GM21423 (cell line): ENCODE results near the gene GABBR2.
"Not testable (repeated sequence)": the region's sequence is repeated elsewhere in the genome, so short reads cannot be mapped to it uniquely, and the experiment has no call there.

Source experiments
- ATAC-seq: cut with Tn5 transposase; IDR thresholded peaks from one replicate; pipeline ENCODE4 v1.9.1; 2021; ENCODE audit warnings: mild to moderate bottlenecking, moderate library complexity; ENCODE audit not compliant: unreplicated experiment

The GABBR2 gene

DNA sequence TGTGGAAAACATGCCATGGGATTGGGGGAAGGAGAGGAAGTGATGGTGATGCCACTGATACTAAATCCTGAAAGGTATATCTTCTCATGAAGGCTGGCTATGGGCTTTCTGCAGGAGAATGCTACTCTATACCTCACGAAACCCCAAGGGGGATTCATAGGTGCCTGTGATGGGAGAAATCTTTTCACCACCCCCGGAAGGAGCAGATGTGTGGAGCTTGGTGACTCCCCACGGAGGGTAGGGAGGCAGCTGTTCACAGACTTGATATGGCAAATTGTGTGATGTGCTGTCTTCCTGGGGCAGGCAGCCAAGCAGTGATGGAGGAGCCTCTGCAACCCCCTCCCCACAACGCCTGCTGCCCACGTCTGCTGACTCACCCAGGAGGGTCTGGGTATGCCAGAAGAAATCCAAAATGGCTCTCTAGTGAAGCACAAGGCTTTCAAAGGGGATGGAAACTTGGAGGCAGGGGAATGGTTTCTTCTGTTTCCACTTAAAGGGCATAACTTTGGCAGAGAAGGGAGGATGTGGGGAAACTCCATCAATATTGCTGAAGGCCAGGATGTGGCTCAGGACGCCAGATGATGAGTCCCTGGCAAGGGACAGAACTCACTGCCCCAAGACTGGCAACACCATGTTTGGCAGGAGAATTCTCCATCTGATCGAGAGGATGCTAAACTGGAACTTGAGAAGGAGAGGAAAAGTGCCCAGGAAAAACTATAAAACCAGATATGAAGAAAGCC, 188.3 kb downstream of the GABBR2 start:
- no peak for ATAC-seq

DNA sequence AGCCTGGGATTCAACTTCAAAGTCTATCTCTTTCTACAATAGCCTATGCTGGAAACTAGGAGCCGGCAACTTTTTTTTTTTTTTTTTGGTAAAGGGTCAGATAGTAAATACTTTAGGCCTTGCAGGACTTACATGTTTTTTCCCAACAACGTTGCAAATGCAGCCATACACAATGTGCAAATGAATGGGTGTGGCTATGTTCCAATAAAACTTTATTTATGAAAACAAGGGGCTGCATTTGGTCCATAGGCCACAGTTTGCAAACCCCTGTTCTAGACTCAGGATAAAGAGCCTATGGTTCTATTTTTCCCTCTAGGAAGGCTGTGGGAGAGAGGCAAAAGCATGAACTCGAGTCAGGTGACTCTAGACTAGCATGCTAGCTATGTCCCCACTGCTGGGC, 189.1 kb downstream of the GABBR2 start:
- no peak for ATAC-seq

DNA sequence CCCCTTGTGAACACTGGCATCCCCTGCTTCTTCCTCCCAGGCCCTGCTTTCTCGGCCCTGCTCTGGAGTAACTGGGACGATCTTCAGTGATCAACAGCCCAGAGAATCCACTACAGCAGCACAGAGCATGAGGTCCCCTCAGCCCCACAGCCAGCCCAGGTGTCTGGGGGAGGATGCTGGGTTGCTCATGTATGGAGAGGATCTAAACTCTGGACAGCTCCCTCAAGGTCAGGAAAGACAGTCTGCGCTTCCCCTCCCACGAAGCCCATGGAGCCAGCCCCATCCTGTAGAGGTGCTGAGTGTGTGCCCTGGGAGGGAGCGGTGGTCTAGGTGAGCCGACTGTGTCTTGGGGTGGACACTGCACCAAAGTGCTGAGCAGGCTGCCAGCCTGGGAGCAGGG, 190.2 kb downstream of the GABBR2 start:
- no peak for ATAC-seq

DNA sequence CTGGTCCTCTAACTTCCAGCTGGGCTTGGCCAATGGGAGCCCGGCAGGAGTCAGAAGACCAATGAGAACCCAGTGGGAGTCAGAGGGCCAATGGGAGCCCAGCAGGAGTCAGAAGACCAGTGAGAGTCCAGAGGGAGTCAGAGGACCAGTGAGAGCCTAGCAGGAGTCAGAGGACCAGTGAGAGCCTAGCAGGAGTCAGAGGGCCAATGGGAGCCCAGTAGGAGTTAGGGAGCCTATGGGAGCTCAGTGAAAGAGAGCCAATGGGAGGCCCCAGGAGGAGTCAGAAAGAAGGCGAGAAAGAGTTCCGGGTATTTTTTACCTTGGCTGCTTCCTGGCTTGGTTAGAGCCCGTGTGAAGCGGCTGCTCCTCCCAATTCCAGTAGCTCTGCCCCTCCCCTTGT, 191.0 kb downstream of the GABBR2 start:
- no peak for ATAC-seq

DNA sequence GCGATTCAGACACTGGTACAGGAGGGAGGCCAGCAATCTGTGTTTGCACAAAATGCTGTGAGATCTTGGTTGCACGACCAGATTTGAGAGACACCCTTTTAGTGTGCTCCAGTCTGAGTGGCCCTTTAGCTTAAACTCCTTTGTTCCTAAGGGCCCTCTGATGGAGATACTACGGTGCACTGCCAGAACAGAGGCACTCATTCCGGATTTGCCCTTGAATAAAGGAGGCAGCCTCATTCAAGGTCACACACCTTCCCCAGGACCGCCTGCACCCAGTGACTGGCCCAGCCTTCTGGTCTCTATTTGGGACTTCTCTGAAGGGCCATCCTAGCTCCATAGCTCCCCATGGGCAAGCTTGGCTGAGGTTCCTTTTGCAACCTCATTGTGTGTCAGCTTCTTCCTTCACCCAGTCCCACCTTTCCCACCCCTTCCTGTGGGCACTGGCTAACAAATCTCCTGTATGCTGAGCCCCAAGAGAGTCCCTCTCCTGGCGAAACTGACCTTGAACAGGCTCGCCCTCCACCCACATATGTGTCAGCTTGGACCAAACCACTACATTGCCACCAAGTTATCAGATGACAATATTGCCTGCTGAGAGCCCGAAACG, 191.7 kb downstream of the GABBR2 start:
- ATAC-seq: no peak

DNA sequence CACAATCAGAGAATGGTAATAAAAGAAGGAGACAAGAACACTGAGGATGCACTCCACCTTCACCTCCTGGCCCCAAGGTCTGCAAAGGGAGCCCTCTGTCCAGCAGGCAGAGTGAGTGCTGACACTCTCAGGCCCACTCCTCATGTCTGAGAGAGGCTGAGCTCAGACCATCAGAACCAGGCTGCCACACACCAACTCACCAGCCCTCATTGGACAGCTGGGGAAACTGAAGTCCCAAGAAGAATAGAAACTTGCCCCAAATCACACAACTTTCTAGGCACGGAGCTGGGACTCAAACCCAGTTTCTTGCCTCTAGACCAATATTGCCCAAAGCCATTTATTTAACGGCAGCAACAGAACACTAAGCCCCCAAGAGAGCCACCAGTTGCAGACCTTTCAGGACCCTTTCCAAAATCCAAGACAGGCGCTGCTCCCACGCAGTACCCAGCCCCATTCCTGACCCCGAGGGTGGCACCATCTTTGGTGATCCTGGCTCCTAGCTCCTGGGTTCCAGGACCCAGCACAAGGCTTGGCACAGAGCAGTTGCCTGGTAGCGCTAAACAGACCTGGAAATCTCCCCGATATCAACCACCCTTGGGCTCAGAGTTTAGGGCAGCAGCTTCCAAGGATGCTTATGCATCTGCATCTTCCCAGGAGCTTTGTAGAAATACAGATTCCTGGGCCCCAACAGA, 192.4 kb downstream of the GABBR2 start:
- no peak for ATAC-seq

DNA sequence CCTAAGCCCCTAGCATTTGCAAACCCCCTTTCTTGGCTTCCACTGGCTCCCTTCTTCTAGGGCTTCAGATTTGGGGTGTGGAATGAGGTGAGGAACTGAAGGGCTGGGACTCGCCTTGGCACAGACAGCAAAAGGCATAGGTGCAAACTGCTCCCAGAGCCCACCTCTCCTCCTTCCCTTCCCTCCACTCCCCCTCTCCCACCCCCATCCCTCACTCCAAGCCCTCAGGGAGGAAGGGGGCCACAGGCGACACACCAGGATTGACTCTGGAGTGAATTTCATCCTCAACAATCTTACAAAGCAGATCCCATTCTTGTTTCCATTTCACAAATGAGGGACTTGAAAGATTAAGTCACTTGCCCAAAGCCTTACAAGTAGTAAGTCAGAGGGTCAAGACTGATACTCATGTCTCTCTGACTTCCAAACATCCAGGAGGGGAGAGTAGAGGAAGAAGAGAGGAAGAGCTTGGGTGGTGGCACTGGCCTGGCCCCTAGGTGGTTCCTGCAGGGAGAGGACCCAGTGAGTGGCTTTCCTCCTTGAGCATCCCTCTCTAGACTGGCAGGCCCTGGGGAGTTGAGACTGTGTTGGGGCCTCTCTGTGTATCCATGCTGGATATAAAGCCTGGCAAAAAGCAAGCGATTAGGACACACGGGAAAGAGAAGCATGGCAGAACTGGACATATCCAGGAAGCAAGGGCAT, 193.1 kb downstream of the GABBR2 start:
- no peak for ATAC-seq

DNA sequence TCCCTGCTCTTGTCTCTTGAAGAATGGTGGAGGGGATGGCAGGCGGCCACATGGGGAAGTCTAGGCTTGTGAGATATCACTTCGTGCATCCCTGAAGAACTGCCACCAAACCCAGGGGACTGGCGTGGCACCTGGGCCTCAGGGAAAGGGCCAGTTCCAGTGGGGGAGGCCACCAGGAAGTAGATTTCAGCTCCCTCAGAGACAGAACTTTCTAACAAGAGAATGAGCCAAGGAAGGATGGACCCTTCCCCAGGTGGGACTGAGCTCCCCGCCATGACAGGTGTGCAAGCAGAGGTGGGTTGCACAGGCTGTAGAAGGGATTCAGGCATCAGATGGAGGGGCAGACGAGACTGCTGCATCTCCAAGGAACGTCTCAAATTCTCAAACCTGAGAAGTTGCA, 193.9 kb downstream of the GABBR2 start:
- ATAC-seq: no peak

DNA sequence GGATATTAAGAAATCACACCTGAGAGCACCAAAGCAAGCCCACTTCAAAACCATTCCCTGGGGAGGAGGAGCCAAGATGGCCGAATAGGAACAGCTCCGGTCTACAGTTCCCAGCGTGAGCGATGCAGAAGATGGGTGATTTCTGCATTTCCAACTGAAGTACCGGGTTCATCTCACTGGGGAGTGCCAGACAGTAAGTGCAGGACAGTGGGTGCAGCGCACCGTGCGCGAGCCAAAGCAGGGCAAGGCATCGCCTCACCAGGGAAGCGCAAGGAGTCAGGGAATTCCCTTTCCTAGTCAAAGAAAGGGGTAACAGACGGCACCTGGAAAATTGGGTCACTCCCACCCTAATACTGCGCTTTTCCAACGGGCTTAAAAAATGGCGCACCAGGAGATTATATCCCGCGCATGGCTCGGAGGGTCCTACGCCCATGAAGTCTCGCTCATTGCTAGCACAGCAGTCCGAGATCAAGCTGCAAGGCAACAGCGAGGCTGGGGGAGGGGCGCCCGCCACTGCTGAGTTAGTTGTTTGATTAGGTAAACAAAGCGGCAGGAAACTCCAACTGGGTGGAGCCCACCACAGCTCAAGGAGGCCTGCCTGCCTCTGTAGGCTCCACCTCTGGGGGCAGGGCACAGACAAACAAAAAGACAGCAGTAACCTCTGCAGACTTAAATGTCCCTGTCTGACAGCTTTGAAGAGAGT, 200.4 kb downstream of the GABBR2 start:
- not testable (repeated sequence) for ATAC-seq

DNA sequence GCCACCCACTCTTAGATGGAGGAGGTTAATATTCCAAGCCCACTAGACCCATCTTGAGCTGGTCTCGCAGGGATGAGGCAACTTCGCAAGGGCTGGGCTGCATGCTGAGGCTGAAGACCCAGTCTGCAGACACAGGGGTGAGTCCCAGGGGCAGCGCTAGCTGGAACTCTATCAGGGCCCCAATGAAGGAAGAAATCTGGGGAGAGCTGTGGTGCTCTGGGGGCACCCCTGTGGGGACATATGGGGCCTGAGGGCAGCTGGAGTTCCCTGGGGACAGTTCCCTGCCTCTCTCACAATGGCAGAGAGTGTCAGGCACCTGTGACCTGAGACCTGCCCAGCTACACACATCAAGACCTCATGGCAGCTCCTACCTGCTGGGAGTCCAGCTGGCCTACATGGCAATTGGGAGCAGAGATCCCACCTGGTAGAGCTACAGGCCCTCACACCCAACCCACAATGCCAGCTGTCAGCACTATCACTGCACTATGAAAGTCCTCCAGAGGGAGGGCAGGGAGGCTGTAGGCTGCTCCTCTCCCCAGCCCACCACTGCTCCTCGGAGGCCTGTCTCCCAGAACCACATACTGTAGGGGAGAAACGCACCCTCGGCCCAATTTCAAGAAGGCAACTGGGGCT, 202.2 kb downstream of the GABBR2 start:
- ATAC-seq: no peak

DNA sequence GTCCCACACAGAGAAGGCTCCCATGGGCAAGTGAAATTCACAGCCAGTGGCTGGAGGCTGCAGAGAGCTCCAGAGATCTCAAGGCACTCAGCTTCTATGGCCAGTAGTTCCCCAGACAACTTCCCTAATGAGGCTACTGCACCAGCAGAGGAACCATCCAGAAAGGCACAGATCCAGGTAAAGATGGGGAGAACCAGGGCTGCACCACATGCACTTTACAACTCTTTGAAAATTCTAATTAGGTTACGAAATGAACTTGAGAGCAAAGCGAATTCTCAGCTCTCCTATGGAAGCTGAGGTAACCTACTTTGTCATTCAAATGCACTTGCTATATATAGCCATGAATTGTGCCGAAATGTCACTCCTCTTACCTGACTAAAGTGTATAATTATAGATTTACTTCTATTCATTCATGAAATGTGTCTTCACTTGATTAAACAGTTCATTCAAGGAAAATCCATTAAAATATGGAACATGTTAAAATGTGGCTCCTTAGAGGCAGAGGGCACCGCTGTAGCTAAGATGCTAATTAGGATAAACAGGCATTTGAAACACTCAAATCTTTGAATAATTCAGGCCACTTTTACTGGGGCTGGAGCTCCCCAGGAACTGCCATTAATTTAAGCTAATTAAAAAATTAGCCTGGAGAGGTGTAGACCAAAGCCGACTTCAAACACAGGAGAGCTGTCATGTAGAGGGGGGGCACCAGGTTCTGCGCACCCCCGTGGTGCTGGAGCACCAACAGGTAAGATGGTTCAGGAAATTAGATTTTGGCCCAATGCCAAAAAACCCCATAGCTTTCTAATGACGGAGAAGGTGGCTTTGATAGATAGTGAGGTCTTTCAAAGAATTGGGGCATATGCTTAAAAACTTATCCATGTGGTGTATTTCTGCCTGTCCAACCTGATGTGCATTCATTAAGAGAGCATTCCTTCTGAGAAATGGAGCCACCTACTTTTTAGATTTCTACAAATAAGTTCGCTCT, 204.1 kb downstream of the GABBR2 start:
- ATAC-seq: no peak

DNA sequence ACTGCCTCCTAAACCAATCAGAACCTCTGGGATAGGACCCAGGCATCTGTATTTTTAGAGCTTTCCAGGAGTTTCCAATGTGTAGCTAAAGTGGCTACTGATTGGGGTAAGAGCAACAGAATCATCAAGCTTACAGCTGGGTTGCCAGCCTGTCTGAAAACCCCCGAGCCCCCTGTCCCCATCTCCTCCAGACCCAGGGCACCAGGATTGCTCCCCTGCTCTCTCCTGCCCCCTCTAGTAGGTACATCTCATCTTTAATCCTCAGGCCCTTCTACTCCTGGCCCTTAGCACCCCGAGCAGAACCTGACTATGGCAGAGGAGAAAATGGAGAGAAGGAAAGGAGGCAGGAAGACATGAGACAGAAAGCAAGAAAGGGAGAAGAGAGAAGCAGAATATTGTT, 204.9 kb downstream of the GABBR2 start:
- no peak for ATAC-seq

DNA sequence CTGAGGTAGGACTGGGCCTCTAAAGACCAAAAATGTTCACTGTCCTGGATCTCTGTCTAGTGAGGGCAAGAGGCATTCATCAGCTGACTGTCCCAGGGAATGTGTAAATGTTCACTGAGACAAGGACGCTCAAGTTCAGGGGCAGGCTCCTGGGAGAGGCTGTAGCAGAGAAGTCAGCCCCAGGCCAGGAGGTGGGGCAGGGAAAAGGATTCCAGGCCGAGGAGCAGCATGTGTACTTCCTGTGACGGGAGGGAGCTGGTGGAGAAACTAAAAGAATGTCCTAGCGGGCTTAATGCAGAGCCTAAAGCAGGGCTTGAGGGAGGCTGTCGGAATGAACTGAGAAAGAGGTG, 205.8 kb downstream of the GABBR2 start:
- ATAC-seq: no peak

DNA sequence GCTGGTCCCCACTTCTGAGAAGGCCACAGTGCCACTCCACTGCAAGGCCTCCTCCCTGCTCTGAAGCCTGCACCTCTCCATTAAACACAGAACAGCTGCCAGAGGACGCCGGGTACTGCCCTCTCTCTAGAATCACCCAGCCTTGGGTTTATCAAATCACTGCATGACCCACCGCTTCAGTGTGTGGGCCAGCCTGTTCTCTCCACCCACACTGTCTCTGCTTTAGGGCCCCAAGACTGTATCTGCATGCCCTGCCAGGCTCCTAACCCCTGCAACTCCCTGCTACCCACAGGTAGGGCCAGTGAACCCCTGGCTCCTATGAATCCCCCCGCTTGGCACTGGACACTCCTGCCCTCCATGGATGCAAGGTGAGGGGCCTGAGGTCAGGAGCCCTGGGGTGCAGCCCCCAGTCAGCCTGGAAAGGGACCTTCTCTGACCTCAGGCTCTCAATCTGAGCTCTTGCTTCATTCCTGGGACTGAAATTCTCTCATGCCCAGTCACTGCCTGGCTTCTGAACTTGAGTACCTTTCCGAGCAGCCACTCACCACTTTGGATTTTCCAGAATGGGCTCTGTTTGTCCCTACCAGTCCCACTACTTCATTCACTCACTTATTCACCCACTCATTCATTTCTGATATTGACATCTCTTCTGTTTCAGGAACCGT, 206.3 kb downstream of the GABBR2 start:
- ATAC-seq: no peak

DNA sequence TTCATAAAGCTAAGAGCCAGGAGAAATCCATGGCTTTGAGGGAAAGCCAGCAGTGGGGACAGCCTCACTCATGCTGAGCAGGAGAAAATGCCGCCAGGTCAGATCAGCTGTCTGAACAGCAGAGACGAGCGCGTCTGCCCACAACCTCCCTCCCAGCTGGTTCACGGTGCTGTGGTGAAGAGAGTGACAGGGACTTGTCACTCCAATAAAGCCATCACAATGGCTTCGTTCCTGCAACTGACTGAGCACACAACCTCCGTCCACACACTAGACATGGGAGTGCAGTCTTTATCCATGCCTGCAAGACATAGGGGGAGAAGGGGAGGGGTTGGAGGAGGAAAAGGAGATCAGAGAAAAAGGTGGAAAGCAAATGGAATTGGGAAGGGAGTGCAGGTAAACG, 206.9 kb downstream of the GABBR2 start:
- no peak for ATAC-seq

DNA sequence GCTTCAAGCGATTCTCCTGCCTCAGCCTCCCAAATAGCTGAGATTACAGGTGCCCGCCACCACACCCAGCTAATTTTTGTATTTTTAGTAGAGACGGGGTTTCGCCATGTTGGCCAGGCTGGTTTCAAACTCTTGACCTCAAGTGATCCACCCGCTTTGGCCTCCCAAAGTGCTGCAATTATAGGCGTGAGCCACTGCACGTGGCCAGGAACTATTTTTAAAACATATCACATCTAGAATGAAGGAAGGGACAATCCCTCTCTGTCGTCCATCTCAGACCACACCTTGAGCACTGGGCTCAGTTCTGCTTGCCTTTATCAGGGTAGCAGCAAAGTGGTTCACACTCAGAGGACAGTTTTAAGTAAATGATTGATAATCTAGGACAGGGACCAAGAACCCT, 207.5 kb downstream of the GABBR2 start:
- ATAC-seq: not testable (repeated sequence)

DNA sequence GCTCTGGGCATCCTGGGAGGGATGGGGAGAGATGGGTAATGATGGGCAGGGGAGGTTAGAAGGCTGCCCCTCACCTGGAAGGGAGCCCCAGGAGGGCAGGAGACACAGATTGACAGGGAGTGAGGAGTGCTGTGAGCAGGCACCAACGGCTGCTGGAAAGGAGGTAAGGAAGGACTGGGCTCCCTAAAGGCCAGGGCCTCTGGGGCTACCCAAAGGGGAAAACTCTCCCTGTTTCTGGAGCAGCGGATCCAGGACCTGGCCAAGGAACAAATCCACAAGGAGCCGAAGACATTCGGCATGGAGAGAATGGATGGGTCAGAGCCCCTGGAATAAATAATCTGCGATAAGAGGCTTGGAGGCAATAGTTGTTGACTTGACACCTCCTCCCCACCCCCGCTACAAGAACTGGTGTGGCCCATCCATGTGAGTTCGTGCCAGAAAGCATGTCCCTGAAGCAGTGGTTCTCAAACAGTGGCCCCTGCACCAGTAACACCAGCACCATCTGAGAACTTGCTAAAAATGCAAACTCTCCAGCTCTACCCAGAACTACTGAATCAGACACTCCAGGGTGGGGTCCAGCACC, 208.3 kb downstream of the GABBR2 start:
- no peak for ATAC-seq

DNA sequence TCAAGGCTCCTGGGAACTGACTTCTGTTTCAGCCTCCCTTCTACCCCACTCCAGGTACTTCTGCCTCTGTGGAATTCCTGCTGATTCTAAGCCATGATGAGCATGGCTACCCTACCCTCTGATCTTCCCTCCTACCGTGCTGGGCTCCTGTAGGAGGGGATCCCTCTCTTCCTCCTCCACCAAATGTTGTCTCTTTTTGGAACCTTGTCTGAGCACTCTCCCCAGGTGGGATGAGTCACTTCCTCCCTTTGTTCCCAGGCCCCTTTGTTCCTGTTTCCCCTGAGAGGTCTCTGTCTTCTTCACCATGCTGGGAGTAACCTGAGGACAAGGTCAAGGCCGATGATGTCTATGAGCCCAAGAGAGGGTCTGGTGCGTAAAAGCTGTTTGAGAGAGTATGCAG, 213.2 kb downstream of the GABBR2 start:
- ATAC-seq: no peak

DNA sequence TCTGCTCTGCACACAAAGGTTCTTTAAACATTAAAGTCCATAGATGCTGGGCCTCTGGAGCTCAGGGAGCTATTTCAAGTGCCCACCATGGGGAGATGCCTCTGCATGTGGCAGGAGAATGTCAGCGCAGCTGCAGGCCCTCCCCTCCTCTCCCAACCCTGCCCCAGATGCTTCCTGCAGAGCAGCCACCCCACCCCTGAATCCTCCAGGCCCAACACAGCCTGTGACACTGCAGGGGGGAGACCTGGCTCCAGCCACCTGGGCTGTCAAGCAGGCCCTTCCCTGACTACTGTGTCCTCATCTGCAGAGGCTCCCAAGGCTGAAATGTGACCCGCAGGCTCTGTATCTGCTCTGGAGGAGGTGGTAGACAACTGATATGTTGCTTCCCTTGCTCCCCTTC, 213.9 kb downstream of the GABBR2 start:
- ATAC-seq: no peak
